Prostate gland (tissue), 2 donors: ENCODE results near the gene FBXL7.

Experiments
- POLR2A ChIP-seq: fragments of 450-650 bp; IDR thresholded peaks from one replicate; pipeline ENCODE4 v1.6.1; 2016; ENCODE audit warnings: antibody characterized with exemption, mild to moderate bottlenecking
- POLR2AphosphoS5 ChIP-seq: sonication (generic); formaldehyde crosslinking; IDR thresholded peaks from one replicate; pipeline ENCODE4 v1.6.1; 2017; ENCODE audit warnings: antibody characterized with exemption
- TF ChIP-seq, protein P1 (sequence below), 4 experiments: fragments of 200-600 bp in 2 of 4; fragments of 450-650 bp in 2 of 4; sonication (generic) in 2 of 4; IDR thresholded peaks; 1 replicate in 3 of 4; 2 replicates in 1 of 4; pipeline ENCODE4 v1.5.1; 2016 to 2019; ENCODE audit warnings: antibody characterized with exemption in 4 of 4, mild to moderate bottlenecking in 2 of 4, moderate library complexity in 2 of 4

DNA sequence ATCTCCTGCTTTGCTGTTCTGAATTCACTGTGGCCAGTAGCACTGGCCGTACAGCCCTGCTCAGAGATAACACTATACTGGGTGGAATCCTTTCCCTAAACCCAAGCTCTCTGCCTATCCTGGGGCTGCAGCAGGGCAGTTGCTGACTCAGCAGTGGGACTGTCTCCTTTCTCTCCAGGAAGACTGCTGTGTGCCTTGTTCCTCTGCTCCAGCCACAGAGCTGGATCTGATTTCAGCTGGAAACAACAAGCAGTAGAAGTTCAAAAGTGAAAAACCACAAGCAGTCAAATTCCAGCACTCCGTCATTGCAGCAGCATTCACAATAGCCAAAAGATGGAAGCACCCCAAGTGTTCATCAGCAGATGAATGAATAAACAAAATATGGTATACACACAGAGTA, 105.0 kb downstream of the FBXL7 start:
- TF ChIP-seq, protein P1, sequence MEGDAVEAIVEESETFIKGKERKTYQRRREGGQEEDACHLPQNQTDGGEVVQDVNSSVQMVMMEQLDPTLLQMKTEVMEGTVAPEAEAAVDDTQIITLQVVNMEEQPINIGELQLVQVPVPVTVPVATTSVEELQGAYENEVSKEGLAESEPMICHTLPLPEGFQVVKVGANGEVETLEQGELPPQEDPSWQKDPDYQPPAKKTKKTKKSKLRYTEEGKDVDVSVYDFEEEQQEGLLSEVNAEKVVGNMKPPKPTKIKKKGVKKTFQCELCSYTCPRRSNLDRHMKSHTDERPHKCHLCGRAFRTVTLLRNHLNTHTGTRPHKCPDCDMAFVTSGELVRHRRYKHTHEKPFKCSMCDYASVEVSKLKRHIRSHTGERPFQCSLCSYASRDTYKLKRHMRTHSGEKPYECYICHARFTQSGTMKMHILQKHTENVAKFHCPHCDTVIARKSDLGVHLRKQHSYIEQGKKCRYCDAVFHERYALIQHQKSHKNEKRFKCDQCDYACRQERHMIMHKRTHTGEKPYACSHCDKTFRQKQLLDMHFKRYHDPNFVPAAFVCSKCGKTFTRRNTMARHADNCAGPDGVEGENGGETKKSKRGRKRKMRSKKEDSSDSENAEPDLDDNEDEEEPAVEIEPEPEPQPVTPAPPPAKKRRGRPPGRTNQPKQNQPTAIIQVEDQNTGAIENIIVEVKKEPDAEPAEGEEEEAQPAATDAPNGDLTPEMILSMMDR (IDR thresholded peaks at IDR 0.05) = no peak
- TF ChIP-seq POLR2A (no peak), POLR2AphosphoS5 (no peak)
